ENCODE results near the gene RUVBL1. TPM values are rescaled to one million over a fixed set of nuclear protein-coding genes. Genes with fewer than 3 reads are reported as not detected.

The RUVBL1 gene
- total RNA-seq, 2 experiments from 2014 or later: 5.6 to 7.7 TPM

- Mint-ChIP-seq H3K4me1 (ENCODE audit: low read depth) (peaks cover 3% of the 10 kb centered on the region), H3K9me3 (no peaks in the 10 kb centered on the region), H3K36me3 (ENCODE audit: low read depth) (peaks cover 95% of the 10 kb centered on the region), H3K27ac (no peak overlapping the region), H3K4me3 (no peak overlapping the region), H3K27me3 (no peaks in the 10 kb centered on the region)
- no peak for TF ChIP-seq CTCF (IDR thresholded peaks at IDR 0.05)
- Histone ChIP-seq H3K27ac (ENCODE audit: low read depth in 1 of 2, low read length in 2 of 2) (no peak overlapping the region), H3K4me3 (ENCODE audit: low read length) (no peak overlapping the region), H3K36me3 (ENCODE audit: insufficient read depth, low read length) (peaks cover 98% of the 10 kb centered on the region), H3K27me3 (ENCODE audit: control insufficient read depth in 1 of 2, insufficient read depth in 2 of 2, low read length in 2 of 2) (no peaks in the 10 kb centered on the region), H3K4me1 (ENCODE audit: insufficient read depth, low read length) (no peaks in the 10 kb centered on the region), H3K9me3 (ENCODE audit: control insufficient read depth in 1 of 2, insufficient read depth in 1 of 2, low read length in 2 of 2) (peaks cover 0 to 8% of the 10 kb centered on the region in 2 experiments)
- ChIA-PET CTCF (no interaction called here), POLR2A (no interaction called here)
- ATAC-seq (ENCODE audit: poor library complexity) (no peak), DNase-seq (no peak)
- intact Hi-C loops (cut with DNase I, micrococcal nuclease): no loop called here
Measured at GRCh38 chr3:128066676-128067075, 56.9 kb downstream of the RUVBL1 start.

- CTCF ChIA-PET: no interaction called here
- Histone ChIP-seq H3K9me3 (ENCODE audit: control insufficient read depth in 1 of 2, insufficient read depth in 1 of 2, low read length in 2 of 2) (peaks cover 0 to 5% of the 10 kb centered on the region in 2 experiments), H3K4me1 (ENCODE audit: insufficient read depth, low read length) (no peaks in the 10 kb centered on the region), H3K36me3 (ENCODE audit: insufficient read depth, low read length) (peaks cover 98% of the 10 kb centered on the region), H3K27ac (ENCODE audit: low read depth in 1 of 2, low read length in 2 of 2) (no peak overlapping the region), H3K4me3 (ENCODE audit: low read length) (no peak overlapping the region), H3K27me3 (ENCODE audit: control insufficient read depth in 1 of 2, insufficient read depth in 2 of 2, low read length in 2 of 2) (no peaks in the 10 kb centered on the region)
- DNase-seq (no peak), ATAC-seq (ENCODE audit: poor library complexity) (no peak)
- no peak overlapping the region for H3K27ac Mint-ChIP-seq
- no peak overlapping the region for H3K4me3 Mint-ChIP-seq
- no peak for TF ChIP-seq CTCF (IDR thresholded peaks at IDR 0.05)
- POLR2A ChIA-PET: interaction anchor here (1.0 kb wide), 1 partner anchor 7 kb away, joined by 3 read pairs; no protein-coding TSS in a partner anchor
- H3K4me1 Mint-ChIP-seq (ENCODE audit: low read depth): peaks cover 3% of the 10 kb centered on the region
- intact Hi-C loops (cut with DNase I, micrococcal nuclease): no loop called here
- peaks cover 99% of the 10 kb centered on the region for H3K36me3 Mint-ChIP-seq (ENCODE audit: low read depth)
- H3K9me3 Mint-ChIP-seq: no peaks in the 10 kb centered on the region
- no peaks in the 10 kb centered on the region for H3K27me3 Mint-ChIP-seq
Measured at GRCh38 chr3:128066114-128066513, 57.5 kb downstream of the RUVBL1 start.

DNA sequence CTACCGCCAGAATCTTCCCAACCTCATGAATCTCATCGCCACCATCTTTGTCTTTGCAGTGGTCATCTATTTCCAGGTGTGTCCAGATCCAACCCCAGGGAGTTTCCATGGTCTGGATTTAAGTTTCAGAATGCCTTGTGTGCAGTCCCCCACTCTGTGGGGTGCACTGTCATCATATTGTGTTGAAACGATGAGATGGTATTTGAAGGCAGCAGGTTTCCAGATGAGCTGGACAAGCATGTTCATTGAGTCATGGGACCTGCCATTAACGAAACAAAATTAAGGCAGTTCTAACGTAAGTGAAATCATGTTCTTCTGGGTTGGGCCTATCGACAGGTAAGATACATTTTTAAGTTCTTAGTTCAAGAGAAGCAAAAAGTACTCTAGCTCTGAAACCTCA is 58.6 kb downstream of the RUVBL1 start:
- no peaks in the 10 kb centered on the region for H3K4me1 ChIP-seq (ENCODE audit: insufficient read depth, low read length)
- Mint-ChIP-seq H3K27me3 (no peaks in the 10 kb centered on the region), H3K9me3 (no peaks in the 10 kb centered on the region), H3K4me1 (ENCODE audit: low read depth) (peaks cover 3% of the 10 kb centered on the region), H3K27ac (no peak overlapping the region), H3K4me3 (no peak overlapping the region), H3K36me3 (ENCODE audit: low read depth) (peaks cover 99% of the 10 kb centered on the region)
- peaks cover 98% of the 10 kb centered on the region for H3K36me3 ChIP-seq (ENCODE audit: insufficient read depth, low read length)
- no peaks in the 10 kb centered on the region for H3K9me3 ChIP-seq (ENCODE audit: control insufficient read depth in 1 of 2, insufficient read depth in 1 of 2, low read length in 2 of 2)
- H3K4me3 ChIP-seq (ENCODE audit: low read length): no peak overlapping the region
- H3K27me3 ChIP-seq (ENCODE audit: control insufficient read depth in 1 of 2, insufficient read depth in 2 of 2, low read length in 2 of 2): no peaks in the 10 kb centered on the region
- no peak overlapping the region for H3K27ac ChIP-seq (ENCODE audit: low read depth in 1 of 2, low read length in 2 of 2)
- TF ChIP-seq CTCF (IDR thresholded peaks at IDR 0.05): no peak
- ChIA-PET POLR2A (interaction anchor here (1.0 kb wide), 1 partner anchor 8 kb away, joined by 3 read pairs; no protein-coding TSS in a partner anchor), CTCF (interaction anchor here (0.9 to 1.7 kb wide), 2 partner anchors 11 to 69 kb away, joined by 3 to 6 read pairs; no protein-coding TSS in a partner anchor)
- intact Hi-C loops (cut with DNase I, micrococcal nuclease): no loop called here
- no peak for ATAC-seq (ENCODE audit: poor library complexity)
- DNase-seq: no peak
